HepG2 (cell line): ENCODE data around the gene ARMH2. TPM values are rescaled to one million over a fixed set of nuclear protein-coding genes. Genes with fewer than 3 reads are reported as not detected.

ENCODE experiments used
- ATAC-seq: fragments of 200-7000 bp; cut with Tn5 transposase; 3 replicates; pipeline ENCODE4 v1.9.1; 2020; ENCODE audit warnings: mild to moderate bottlenecking, moderate library complexity
- BruUV-seq: library from RNA; stranded (reverse); fragments of 400-500 nt; replicated peaks from 2 replicates; lab custom pipeline; 2021; lab: Mats Ljungman, UMichigan
- CTCF ChIA-PET: fragments of 300-600 bp; formaldehyde crosslinking; extraction: SDS; loops from one replicate; lab custom pipeline; 2021; ENCODE audit warnings: low total read pairs, inconsistent platforms, low intra/inter-chr PET ratio; lab: Yijun Ruan, JAX
- POLR2A ChIA-PET: fragments of 350-600 bp; sonication (Branson Sonifier 250); formaldehyde crosslinking; loops from one replicate; lab custom pipeline; 2020; ENCODE audit warnings: antibody characterized with exemption, inconsistent platforms; lab: Yijun Ruan, JAX
- DNase-seq: peaks from one replicate; pipeline ENCODE4 v3.0.0-alpha.2; 2015; ENCODE audit warnings: low spot score
- FAIRE-seq: peaks from 3 replicates; lab custom pipeline; 2011; peaks lifted over from hg19 to GRCh38; lab: Jason Lieb, UNC
- H2AFZ ChIP-seq: one replicate; pipeline ENCODE4 v1.6.1; 2011; ENCODE audit warnings: low read length, inconsistent platforms
- H3K27ac ChIP-seq: fragments of 300-600 bp; 3 replicates; pipeline ENCODE4 v1.8.0; 2011; ENCODE audit warnings: mixed run types, mild to moderate bottlenecking, mixed read lengths, low read length, inconsistent platforms; ENCODE audit not compliant: insufficient read depth; ENCODE audit errors: extremely low read length
- H3K27me3 ChIP-seq, 2 experiments: fragments of 200-600 bp in 1 of 2; 2 replicates in 1 of 2; 3 replicates in 1 of 2; pipeline versions ENCODE4 v1.6.0 to v1.8.0; 2011; ENCODE audit warnings: low read length in 2 of 2, mild to moderate bottlenecking in 2 of 2, moderate library complexity in 2 of 2, inconsistent platforms in 1 of 2; ENCODE audit not compliant: insufficient read depth in 2 of 2, control insufficient read depth in 1 of 2
- H3K36me3 ChIP-seq, 2 experiments: fragments of 200-600 bp in 1 of 2; replicated peaks in 1 of 2; 2 replicates in 1 of 2; 3 replicates in 1 of 2; pipeline versions ENCODE4 v1.5.1 to v1.8.0; 2011; ENCODE audit warnings: low read length in 2 of 2, inconsistent platforms in 1 of 2; ENCODE audit not compliant: insufficient read depth in 2 of 2, control insufficient read depth in 1 of 2
- H3K4me1 ChIP-seq: 2 replicates; pipeline ENCODE4 v1.5.1; 2012; ENCODE audit warnings: low read length, inconsistent platforms; ENCODE audit not compliant: insufficient read depth
- H3K4me2 ChIP-seq: 2 replicates; pipeline ENCODE4 v1.6.0; 2011; ENCODE audit warnings: low read depth, low read length, inconsistent platforms
- H3K4me3 ChIP-seq, 3 experiments: fragments of 200-600 bp in 1 of 3; sonication (generic), shearing (Covaris generic) in 1 of 3; replicated peaks in 1 of 3; 2 replicates each; pipeline ENCODE4 v1.5.1; 2011 to 2016; ENCODE audit warnings: low read length in 3 of 3, inconsistent platforms in 2 of 3, low read depth in 2 of 3, mild to moderate bottlenecking in 2 of 3, control low read depth in 1 of 3, mixed read lengths in 1 of 3; ENCODE audit not compliant: insufficient read depth in 1 of 3
- H3K79me2 ChIP-seq: one replicate; pipeline ENCODE4 v1.6.1; 2011; ENCODE audit warnings: low read length, inconsistent platforms; ENCODE audit not compliant: insufficient read depth
- H3K9ac ChIP-seq: 2 replicates; pipeline ENCODE4 v1.6.0; 2011; ENCODE audit warnings: mild to moderate bottlenecking, low read depth, low read length, inconsistent platforms; ENCODE audit not compliant: insufficient read depth
- H3K9me3 ChIP-seq: 2 replicates; pipeline ENCODE4 v1.5.1; 2012; ENCODE audit warnings: mild to moderate bottlenecking, low read length
- H4K20me1 ChIP-seq: 2 replicates; pipeline ENCODE4 v1.6.0; 2011; ENCODE audit warnings: inconsistent platforms, mild to moderate bottlenecking, low read length, moderate library complexity; ENCODE audit not compliant: insufficient read depth
- EHMT2 ChIP-seq: fragments of 200-600 bp; sonication (generic); IDR thresholded peaks from 2 replicates; pipeline ENCODE4 v1.7.0; 2017; ENCODE audit warnings: antibody characterized with exemption, low read depth, low read length, borderline replicate concordance
- MEF2D ChIP-seq: sonication (generic); formaldehyde crosslinking; IDR thresholded peaks from 2 replicates; pipeline ENCODE4 v1.5.1; 2020; ENCODE audit warnings: mild to moderate bottlenecking, missing genetic modification reagents
- NFIC ChIP-seq: IDR thresholded peaks from 2 replicates; pipeline ENCODE4 v1.6.1; 2012; ENCODE audit warnings: mild to moderate bottlenecking, low read length, inconsistent platforms
- PHF21A ChIP-seq: sonication (generic); formaldehyde crosslinking; IDR thresholded peaks from 2 replicates; pipeline ENCODE4 v1.5.0; 2020; ENCODE audit warnings: mild to moderate bottlenecking, missing genetic modification reagents
- POGZ ChIP-seq: sonication (generic); formaldehyde crosslinking; IDR thresholded peaks from 2 replicates; pipeline ENCODE4 v1.4.0; 2020; ENCODE audit warnings: mild to moderate bottlenecking, missing genetic modification reagents
- PRDM4 ChIP-seq: sonication (generic); formaldehyde crosslinking; IDR thresholded peaks from 2 replicates; pipeline ENCODE4 v1.9.0; 2021; ENCODE audit warnings: missing genetic modification reagents, borderline replicate concordance
- SOX6 ChIP-seq, 2 experiments: fragments of 450-650 bp in 1 of 2; sonication (generic) in 1 of 2; formaldehyde crosslinking in 1 of 2; IDR thresholded peaks; 2 replicates each; pipeline versions ENCODE4 v1.4.0 to v1.6.1; 2017 to 2020; ENCODE audit warnings: antibody characterized with exemption in 1 of 2, mild to moderate bottlenecking in 1 of 2, missing genetic modification reagents in 1 of 2
- YY1 ChIP-seq: IDR thresholded peaks from 2 replicates; pipeline ENCODE4 v1.6.1; 2011; ENCODE audit warnings: low read length, low read depth, moderate library complexity, mild to moderate bottlenecking; ENCODE audit not compliant: insufficient read depth, insufficient replicate concordance
- ZBTB2 ChIP-seq: sonication (generic); formaldehyde crosslinking; IDR thresholded peaks from 2 replicates; pipeline ENCODE4 v1.8.0; 2022; ENCODE audit warnings: low read depth, missing genetic modification reagents
- ZNF331 ChIP-seq: sonication (generic); formaldehyde crosslinking; IDR thresholded peaks from 2 replicates; pipeline ENCODE4 v1.4.0; 2020; ENCODE audit warnings: missing genetic modification reagents
- ZNF431 ChIP-seq: sonication (generic); formaldehyde crosslinking; IDR thresholded peaks from 2 replicates; pipeline ENCODE4 v1.9.0; 2022; ENCODE audit warnings: missing genetic modification reagents, low read depth, mild to moderate bottlenecking, borderline replicate concordance
- ZNF441 ChIP-seq: sonication (generic); formaldehyde crosslinking; IDR thresholded peaks from 2 replicates; pipeline ENCODE4 v1.7.0; 2021; ENCODE audit warnings: missing genetic modification reagents, borderline replicate concordance
- ZNF83 ChIP-seq: sonication (generic); formaldehyde crosslinking; IDR thresholded peaks from 2 replicates; pipeline ENCODE4 v1.4.0; 2020; ENCODE audit warnings: missing genetic modification reagents, mild to moderate bottlenecking, borderline replicate concordance
- WGBS: methylation state at CpG from one replicate; pipeline ENCODE4 v1.1.6; 2017; ENCODE audit warnings: low lambda C conversion rate; 5-methylcytosine and 5-hydroxymethylcytosine counted together
- in situ Hi-C: cut with HindIII; loops from 2 replicates; pipeline ENCODE4 v1.10.0; 2017; ENCODE audit warnings: low pct_unique_long_range_greater_than_20kb; ENCODE audit not compliant: extremely low pct_ligation_motif_present
- intact Hi-C: fragments of 100-400 bp; cut with micrococcal nuclease; formaldehyde crosslinking; loops from one replicate; pipeline ENCODE4 v1.10.0; 2022; ENCODE audit not compliant: unreplicated experiment
- polyA plus RNA-seq, 8 experiments: library from polyadenylated mRNA; depleted of rRNA in 3 of 8; stranded (reverse) in 7 of 8; unstranded in 1 of 8; fragments of >200 nt; fragmentation: Illumina TruSeq in 4 of 8; extraction: Trizol in 4 of 8; gene quantifications; 2 replicates each; pipeline versions ENCODE4 v1.2.1 to v1.2.3, GENCODE V29; 2011 to 2016; ENCODE audit warnings: low read depth in 4 of 8, missing spikeins in 1 of 8, mixed read lengths in 1 of 8; ENCODE audit not compliant: insufficient read depth in 1 of 8
- total RNA-seq, 5 experiments: library from RNA; depleted of rRNA; stranded (reverse); fragments of >200 nt; fragmentation: Illumina TruSeq; extraction: Trizol; gene quantifications; 2 replicates each; pipeline ENCODE4 v1.2.3, GENCODE V29; 2016; ENCODE audit warnings: low read depth in 1 of 5

ARMH2 gene
- total and polyA plus RNA-seq, 2 of the 13 experiments (the other 11 are each of a cell fraction or from before 2014, with no cell fraction given) = not detected

- TF ChIP-seq YY1 (peak; percentile 72), SOX6 (IDR thresholded peaks at IDR 0.05) (no peak), SOX6 (CRISPR knock-in tag; IDR thresholded peaks at IDR 0.05) (peak; percentile 16; the same call in 1 of the 2 replicates), ZNF331 (CRISPR knock-in tag) (no peak), ZNF441 (no peak), POGZ (CRISPR knock-in tag) (peak; percentile 69; the same call in 1 of the 2 replicates), PHF21A (CRISPR knock-in tag) (peak; percentile 40; the same call in 1 of the 2 replicates), EHMT2 (peak; percentile 77; the same call in 1 of the 2 replicates), PRDM4 (CRISPR knock-in tag) (no peak), ZNF83 (no peak)
- TF ChIP-seq, all 625 proteins: peak for 30
Measured at GRCh38 chr6:24824142-24824938, 25.6 kb upstream of the ARMH2 start (continued).

- Histone ChIP-seq H3K79me2 (no peaks in the 10 kb centered on the region), H3K4me2 (no peak overlapping the region)
- in situ Hi-C loops = no loop called here
- TF ChIP-seq ZNF431 (CRISPR knock-in tag) (no peak), ZBTB2 (no peak), NFIC (no peak), MEF2D (CRISPR knock-in tag) (no peak)
Measured at GRCh38 chr6:24823185-24823584, 24.5 kb upstream of the ARMH2 start.

More at GRCh38 chr6:24823185-24823584, 24.5 kb upstream of the ARMH2 start:
- DNase-seq (no peak), FAIRE-seq (no peak), ATAC-seq (no peak)
- 86% methylated on average over 2 of the region's 2 CpGs for WGBS
- H3K36me3 ChIP-seq = no peaks in the 10 kb centered on the region
- intact Hi-C loops = no loop called here
- H3K9ac ChIP-seq = no peak overlapping the region
- BruUV-seq = no TSS peak
- no peak overlapping the region for H2AFZ ChIP-seq
- H4K20me1 ChIP-seq = no peaks in the 10 kb centered on the region
- peaks cover 60% of the 10 kb centered on the region for H3K4me1 ChIP-seq
- no peaks in the 10 kb centered on the region for H3K9me3 ChIP-seq
- peak overlapping the region; percentile 26 for H3K27ac ChIP-seq
- H3K4me3 ChIP-seq = no peak overlapping the region
- POLR2A ChIA-PET = interaction anchor here (1.7 kb wide), 2 partner anchors 21 to 102 kb away, joined by 5 to 7 read pairs; no protein-coding TSS in a partner anchor
- CTCF ChIA-PET = no interaction called here
- H3K27me3 ChIP-seq = no peaks in the 10 kb centered on the region
